ENCODE data around the gene NRXN3. TPM values are rescaled to one million over a fixed set of nuclear protein-coding genes. Genes with fewer than 3 reads are reported as not detected.

The NRXN3 gene
- total and polyA plus RNA-seq, 7 donors, result 0.06 to 0.74 (median 0.15) TPM

- no peak for TF ChIP-seq CTCF (IDR thresholded peaks at IDR 0.05)
- ATAC-seq (no peak), DNase-seq (no peak)
- Histone ChIP-seq H3K9me3 (no peaks in the 10 kb centered on the region), H3K4me3 (no peak overlapping the region), H3K4me1 (no peaks in the 10 kb centered on the region), H3K27me3 (ENCODE audit: insufficient read depth in 3 of 3, low read length in 2 of 3) (no peaks in the 10 kb centered on the region), H3K36me3 (ENCODE audit: insufficient read depth in 1 of 2, low read depth in 1 of 2) (no peaks in the 10 kb centered on the region), H3K27ac (no peak overlapping the region)
- intact Hi-C loops (cut with DNase I), result no loop called here
- WGBS, 3 donors, result 85 to 88% (median 88%) methylated on average over 4 of the region's 4 CpGs
Measured at GRCh38 chr14:79179985-79180384, 1009.8 kb downstream of the NRXN3 start.

- intact Hi-C loops (cut with DNase I), result no loop called here
- Histone ChIP-seq H3K36me3 (ENCODE audit: insufficient read depth in 1 of 2, low read depth in 1 of 2) (no peaks in the 10 kb centered on the region), H3K4me1 (no peaks in the 10 kb centered on the region), H3K4me3 (no peak overlapping the region), H3K27ac (no peak overlapping the region), H3K9me3 (no peaks in the 10 kb centered on the region), H3K27me3 (ENCODE audit: insufficient read depth in 3 of 3, low read length in 2 of 3) (no peaks in the 10 kb centered on the region)
- no peak for TF ChIP-seq CTCF (IDR thresholded peaks at IDR 0.05)
- DNase-seq, result no peak
- 92 to 97% (median 94%) methylated on average over 4 of the region's 4 CpGs for WGBS, 3 donors
- no peak for ATAC-seq
Measured at GRCh38 chr14:79180656-79181055, 1010.5 kb downstream of the NRXN3 start.

DNA sequence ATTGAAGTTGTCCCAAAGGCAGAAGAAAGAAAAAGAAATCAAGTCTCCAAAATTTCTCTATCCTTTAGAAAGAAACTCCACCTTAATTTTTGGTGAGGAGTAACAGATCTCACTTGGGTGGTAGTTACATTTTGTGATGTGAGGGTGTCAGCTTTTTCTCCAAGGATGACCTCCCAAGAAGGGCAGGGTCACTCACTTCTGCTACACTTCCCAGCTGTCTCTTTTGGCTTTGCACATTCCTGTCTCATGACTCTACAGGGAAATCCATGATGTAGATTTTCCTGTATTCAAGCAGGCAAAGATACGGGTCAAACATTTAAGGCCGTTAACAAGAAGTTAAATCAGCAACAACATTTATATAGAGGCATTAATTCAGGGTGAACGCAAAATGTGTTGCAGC lies 1016.4 kb downstream of the NRXN3 start:
- H3K4me1 ChIP-seq, result no peaks in the 10 kb centered on the region
- TF ChIP-seq CTCF (IDR thresholded peaks at IDR 0.05), result no peak
- H3K27me3 ChIP-seq (ENCODE audit: insufficient read depth in 3 of 3, low read length in 2 of 3), result no peaks in the 10 kb centered on the region
- H3K36me3 ChIP-seq (ENCODE audit: insufficient read depth in 1 of 2, low read depth in 1 of 2), result no peaks in the 10 kb centered on the region
- 44 to 57% (median 56%) methylated on average over 3 of the region's 3 CpGs for WGBS, 3 donors
- no peak for ATAC-seq
- H3K27ac ChIP-seq, result no peak overlapping the region
- no peak overlapping the region for H3K4me3 ChIP-seq
- no peaks in the 10 kb centered on the region for H3K9me3 ChIP-seq
- no peak for DNase-seq
- intact Hi-C loops (cut with DNase I), result no loop called here

DNA sequence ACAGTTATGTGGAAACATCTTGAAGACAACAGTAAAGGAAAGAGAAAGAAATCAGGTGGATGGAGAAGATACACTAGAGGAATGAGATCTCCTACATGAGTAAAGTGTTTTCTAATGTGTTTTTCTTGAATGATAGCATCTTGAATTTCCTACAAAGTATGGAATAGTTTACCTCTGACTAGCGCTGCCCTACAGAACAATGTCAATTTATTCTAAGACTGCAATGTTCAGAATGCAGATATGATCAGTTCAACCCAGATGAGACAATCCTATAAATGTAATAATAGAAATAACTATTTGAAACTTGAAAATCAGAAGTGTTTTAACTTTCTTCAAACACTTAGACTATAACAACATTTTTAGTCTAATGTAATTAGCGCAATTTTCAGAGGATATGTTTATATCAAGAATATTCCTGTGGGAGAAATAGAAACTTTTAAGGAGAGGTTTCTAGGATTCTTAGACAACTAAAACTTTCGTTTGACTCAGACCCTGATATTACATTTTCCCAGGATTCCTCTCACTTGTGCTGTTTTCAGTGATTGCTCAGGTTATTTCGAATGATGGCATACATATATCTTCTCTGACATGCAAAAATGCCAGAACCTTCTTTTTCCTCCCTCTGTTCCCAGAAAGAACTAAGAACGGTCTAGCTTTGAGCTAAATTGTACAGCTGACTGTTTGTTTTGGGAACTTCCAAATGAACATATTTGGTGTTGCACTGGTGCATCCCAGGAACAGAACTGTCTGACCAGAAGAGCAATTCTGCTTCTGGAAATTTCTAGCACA lies 1023.7 kb downstream of the NRXN3 start:
- Histone ChIP-seq H3K4me3 (no peak overlapping the region), H3K27me3 (ENCODE audit: insufficient read depth in 3 of 3, low read length in 2 of 3) (no peaks in the 10 kb centered on the region), H3K9me3 (no peaks in the 10 kb centered on the region), H3K36me3 (ENCODE audit: insufficient read depth in 1 of 2, low read depth in 1 of 2) (no peaks in the 10 kb centered on the region), H3K27ac (no peak overlapping the region), H3K4me1 (no peaks in the 10 kb centered on the region)
- DNase-seq (no peak), ATAC-seq (no peak)
- WGBS, 3 donors, result 82 to 87% (median 82%) methylated on average over 5 of the region's 5 CpGs
- TF ChIP-seq CTCF (IDR thresholded peaks at IDR 0.05), result no peak
- intact Hi-C loops (cut with DNase I), result no loop called here

GRCh38 chr14:79196216-79196615 lies 1026.0 kb downstream of the NRXN3 start:
- no peak for TF ChIP-seq CTCF (IDR thresholded peaks at IDR 0.05)
- intact Hi-C loops (cut with DNase I), result no loop called here

More at GRCh38 chr14:79196216-79196615, 1026.0 kb downstream of the NRXN3 start:
- Histone ChIP-seq H3K36me3 (ENCODE audit: insufficient read depth in 1 of 2, low read depth in 1 of 2) (no peaks in the 10 kb centered on the region), H3K27me3 (ENCODE audit: insufficient read depth in 3 of 3, low read length in 2 of 3) (no peaks in the 10 kb centered on the region), H3K27ac (no peak overlapping the region), H3K9me3 (no peaks in the 10 kb centered on the region), H3K4me3 (no peak overlapping the region), H3K4me1 (no peaks in the 10 kb centered on the region)
- ATAC-seq, result no peak
- DNase-seq, result no peak
- WGBS, 3 donors, result 79 to 94% (median 93%) methylated on average over 1 of the region's 1 CpG

Data from psoas muscle (tissue), 8 donors.